Measurements from ENCODE around the gene OR8D2. TPM values are rescaled to one million over a fixed set of nuclear protein-coding genes. Genes with fewer than 3 reads are reported as not detected.

The OR8D2 gene
- total and polyA plus RNA-seq, 2 donors (not counting 1 experiment from before 2014, with no cell fraction given): not detected

DNA sequence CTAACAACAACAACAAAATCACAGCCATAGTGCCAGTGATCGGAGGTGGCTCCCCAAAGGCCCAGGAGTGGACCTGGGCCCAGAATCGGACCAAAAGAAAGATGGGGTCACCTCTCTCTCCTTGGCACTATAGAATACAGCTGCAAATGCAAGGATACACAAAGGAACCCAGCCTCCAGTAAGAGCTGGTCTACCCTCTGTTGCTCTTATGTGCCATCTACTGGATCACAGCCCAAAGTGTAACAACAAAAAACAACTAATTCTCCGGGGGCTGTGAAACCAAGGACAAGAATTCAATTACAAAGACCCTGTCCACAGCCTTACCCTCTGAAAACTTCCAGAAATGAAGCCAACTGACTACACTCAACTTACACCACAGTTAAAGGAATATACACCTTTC, 42.2 kb downstream of the OR8D2 start:
- Histone ChIP-seq H3K9me3 (ENCODE audit: control extremely low read depth in 1 of 3, control insufficient read depth in 2 of 3, insufficient read depth in 1 of 3, low read length in 2 of 3) (peaks cover 0 to 9% (median 0%) of the 10 kb centered on the region in 3 donors), H3K27me3 (replicated peaks in 1 of 4; ENCODE audit: control extremely low read depth in 1 of 4, control insufficient read depth in 3 of 4, insufficient read depth in 4 of 4, low read length in 3 of 4) (peaks cover 0 to 2% (median 0%) of the 10 kb centered on the region in 4 experiments), H3K4me2 (replicated peaks; ENCODE audit: low read depth, low read length, poor library complexity, severe bottlenecking) (no peak overlapping the region), H3K36me3 (replicated peaks in 1 of 2; ENCODE audit: control extremely low read depth in 1 of 2, control insufficient read depth in 1 of 2, extremely low read depth in 1 of 2, insufficient read depth in 2 of 2, low read length in 1 of 2) (no peaks in the 10 kb centered on the region), H3K4me3 (ENCODE audit: control extremely low read depth in 1 of 5, extremely low read depth in 1 of 5, insufficient read depth in 1 of 5, low read depth in 2 of 5, low read length in 4 of 5) (no peak overlapping the region), H3K27ac (ENCODE audit: low read length in 2 of 2) (no peak overlapping the region), H3K9ac (ENCODE audit: low read length) (no peak overlapping the region), H3K4me1 (ENCODE audit: control insufficient read depth in 2 of 2, insufficient read depth in 2 of 2, low read length in 2 of 2) (no peaks in the 10 kb centered on the region), H4K20me1 (ENCODE audit: control insufficient read depth, insufficient read depth, low read length, poor library complexity, severe bottlenecking) (no peaks in the 10 kb centered on the region), H3K79me2 (ENCODE audit: control insufficient read depth, insufficient read depth, low read length) (no peaks in the 10 kb centered on the region), H2AFZ (ENCODE audit: insufficient read depth, low read depth, low read length, poor library complexity, severe bottlenecking) (no peak overlapping the region)
- Mint-ChIP-seq H3K4me1 (no peaks in the 10 kb centered on the region), H3K27ac (no peak overlapping the region), H3K4me3 (no peak overlapping the region), H3K9me3 (ENCODE audit: insufficient read depth) (peaks cover 10% of the 10 kb centered on the region), H3K27me3 (no peaks in the 10 kb centered on the region)
- intact Hi-C loops (cut with micrococcal nuclease): no loop called here
- ChIA-PET POLR2A (no interaction called here), CTCF (interaction anchor here (1.0 kb wide), 1 partner anchor 206 kb away, joined by 3 read pairs; no protein-coding TSS in a partner anchor)
- no peak for ATAC-seq (ENCODE audit: low read depth)
- DNase-seq: no peak
- 69% methylated on average over 3 of the region's 3 CpGs for WGBS (ENCODE audit: insufficient coverage)
- TF ChIP-seq EZH2 (IDR thresholded peaks at IDR 0.05; ENCODE audit: borderline replicate concordance, insufficient read depth, low read depth, low read length, poor library complexity, severe bottlenecking): no peak
- TF ChIP-seq, protein P1, sequence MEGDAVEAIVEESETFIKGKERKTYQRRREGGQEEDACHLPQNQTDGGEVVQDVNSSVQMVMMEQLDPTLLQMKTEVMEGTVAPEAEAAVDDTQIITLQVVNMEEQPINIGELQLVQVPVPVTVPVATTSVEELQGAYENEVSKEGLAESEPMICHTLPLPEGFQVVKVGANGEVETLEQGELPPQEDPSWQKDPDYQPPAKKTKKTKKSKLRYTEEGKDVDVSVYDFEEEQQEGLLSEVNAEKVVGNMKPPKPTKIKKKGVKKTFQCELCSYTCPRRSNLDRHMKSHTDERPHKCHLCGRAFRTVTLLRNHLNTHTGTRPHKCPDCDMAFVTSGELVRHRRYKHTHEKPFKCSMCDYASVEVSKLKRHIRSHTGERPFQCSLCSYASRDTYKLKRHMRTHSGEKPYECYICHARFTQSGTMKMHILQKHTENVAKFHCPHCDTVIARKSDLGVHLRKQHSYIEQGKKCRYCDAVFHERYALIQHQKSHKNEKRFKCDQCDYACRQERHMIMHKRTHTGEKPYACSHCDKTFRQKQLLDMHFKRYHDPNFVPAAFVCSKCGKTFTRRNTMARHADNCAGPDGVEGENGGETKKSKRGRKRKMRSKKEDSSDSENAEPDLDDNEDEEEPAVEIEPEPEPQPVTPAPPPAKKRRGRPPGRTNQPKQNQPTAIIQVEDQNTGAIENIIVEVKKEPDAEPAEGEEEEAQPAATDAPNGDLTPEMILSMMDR (IDR thresholded peaks at IDR 0.05): no peak

DNA sequence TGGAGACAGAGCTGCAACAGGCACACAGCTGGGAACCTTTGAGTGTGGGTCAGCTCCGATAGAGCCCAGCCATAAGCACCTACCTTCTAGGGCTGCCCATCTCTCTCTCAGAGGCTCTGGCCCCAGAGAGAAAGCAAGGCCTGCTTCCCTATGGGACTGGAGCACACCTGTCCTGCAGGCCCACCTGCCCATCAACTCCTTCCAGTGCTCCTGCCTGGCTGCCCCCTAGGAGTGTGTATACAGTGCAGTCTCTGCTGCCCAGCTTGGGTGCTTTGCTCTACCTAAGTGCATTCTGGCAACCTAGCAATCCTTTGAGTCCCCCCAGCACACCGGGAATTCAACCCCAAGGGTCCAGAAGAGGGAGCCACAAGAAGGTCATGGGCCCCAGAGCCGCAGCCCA, 42.8 kb downstream of the OR8D2 start:
- Mint-ChIP-seq H3K4me1 (no peaks in the 10 kb centered on the region), H3K27ac (no peak overlapping the region), H3K9me3 (ENCODE audit: insufficient read depth) (peaks cover 10% of the 10 kb centered on the region), H3K4me3 (no peak overlapping the region), H3K27me3 (no peaks in the 10 kb centered on the region)
- H3K4me1 ChIP-seq (ENCODE audit: control insufficient read depth in 2 of 2, insufficient read depth in 2 of 2, low read length in 2 of 2): no peaks in the 10 kb centered on the region
- intact Hi-C loops (cut with micrococcal nuclease): no loop called here
- H4K20me1 ChIP-seq (ENCODE audit: control insufficient read depth, insufficient read depth, low read length, poor library complexity, severe bottlenecking): no peaks in the 10 kb centered on the region
- H2AFZ ChIP-seq (ENCODE audit: insufficient read depth, low read depth, low read length, poor library complexity, severe bottlenecking): no peak overlapping the region
- no peak overlapping the region for H3K4me2 ChIP-seq (replicated peaks; ENCODE audit: low read depth, low read length, poor library complexity, severe bottlenecking)
- no peak overlapping the region for H3K9ac ChIP-seq (ENCODE audit: low read length)
- CTCF ChIA-PET: interaction anchor here (1.0 kb wide), 1 partner anchor 206 kb away, joined by 3 read pairs; no protein-coding TSS in a partner anchor
- WGBS (ENCODE audit: insufficient coverage): 93% methylated on average over 3 of the region's 3 CpGs
- H3K27ac ChIP-seq (ENCODE audit: low read length in 2 of 2): no peak overlapping the region
- no peaks in the 10 kb centered on the region for H3K79me2 ChIP-seq (ENCODE audit: control insufficient read depth, insufficient read depth, low read length)
- peaks cover 0 to 9% (median 0%) of the 10 kb centered on the region in 3 donors for H3K9me3 ChIP-seq (ENCODE audit: control extremely low read depth in 1 of 3, control insufficient read depth in 2 of 3, insufficient read depth in 1 of 3, low read length in 2 of 3)
- H3K36me3 ChIP-seq (replicated peaks in 1 of 2; ENCODE audit: control extremely low read depth in 1 of 2, control insufficient read depth in 1 of 2, extremely low read depth in 1 of 2, insufficient read depth in 2 of 2, low read length in 1 of 2): no peaks in the 10 kb centered on the region
- H3K4me3 ChIP-seq (ENCODE audit: control extremely low read depth in 1 of 5, extremely low read depth in 1 of 5, insufficient read depth in 1 of 5, low read depth in 2 of 5, low read length in 4 of 5): no peak overlapping the region
- peaks cover 0 to 2% (median 0%) of the 10 kb centered on the region in 4 experiments for H3K27me3 ChIP-seq (replicated peaks in 1 of 4; ENCODE audit: control extremely low read depth in 1 of 4, control insufficient read depth in 3 of 4, insufficient read depth in 4 of 4, low read length in 3 of 4)
- POLR2A ChIA-PET: no interaction called here
- TF ChIP-seq, protein P1 (IDR thresholded peaks at IDR 0.05): no peak
- no peak for TF ChIP-seq EZH2 (IDR thresholded peaks at IDR 0.05; ENCODE audit: borderline replicate concordance, insufficient read depth, low read depth, low read length, poor library complexity, severe bottlenecking)
- no peak for DNase-seq
- ATAC-seq (ENCODE audit: low read depth): no peak
